ENCODE data around the gene EXOC2.
"Not testable (repeated sequence)": the region's sequence is repeated elsewhere in the genome, so short reads cannot be mapped to it uniquely, and the experiment has no call there.

GRCh38 chr6:694431-695126 is 1.6 kb upstream of the EXOC2 start:
- TF ChIP-seq POLR2AphosphoS5 (IDR thresholded peaks at IDR 0.05; ENCODE audit: insufficient read depth, low read depth, low read length) = not testable (repeated sequence)
- TF ChIP-seq, protein P1, sequence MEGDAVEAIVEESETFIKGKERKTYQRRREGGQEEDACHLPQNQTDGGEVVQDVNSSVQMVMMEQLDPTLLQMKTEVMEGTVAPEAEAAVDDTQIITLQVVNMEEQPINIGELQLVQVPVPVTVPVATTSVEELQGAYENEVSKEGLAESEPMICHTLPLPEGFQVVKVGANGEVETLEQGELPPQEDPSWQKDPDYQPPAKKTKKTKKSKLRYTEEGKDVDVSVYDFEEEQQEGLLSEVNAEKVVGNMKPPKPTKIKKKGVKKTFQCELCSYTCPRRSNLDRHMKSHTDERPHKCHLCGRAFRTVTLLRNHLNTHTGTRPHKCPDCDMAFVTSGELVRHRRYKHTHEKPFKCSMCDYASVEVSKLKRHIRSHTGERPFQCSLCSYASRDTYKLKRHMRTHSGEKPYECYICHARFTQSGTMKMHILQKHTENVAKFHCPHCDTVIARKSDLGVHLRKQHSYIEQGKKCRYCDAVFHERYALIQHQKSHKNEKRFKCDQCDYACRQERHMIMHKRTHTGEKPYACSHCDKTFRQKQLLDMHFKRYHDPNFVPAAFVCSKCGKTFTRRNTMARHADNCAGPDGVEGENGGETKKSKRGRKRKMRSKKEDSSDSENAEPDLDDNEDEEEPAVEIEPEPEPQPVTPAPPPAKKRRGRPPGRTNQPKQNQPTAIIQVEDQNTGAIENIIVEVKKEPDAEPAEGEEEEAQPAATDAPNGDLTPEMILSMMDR (IDR thresholded peaks at IDR 0.05; ENCODE audit: extremely low read depth in 1 of 2, insufficient read depth in 1 of 2, low read depth in 1 of 2, low read length in 2 of 2) = not testable (repeated sequence)
